H1 (cell line): ENCODE measurements around the gene STARD13. TPM values are rescaled to one million over a fixed set of nuclear protein-coding genes. Genes with fewer than 3 reads are reported as not detected.

Experiments used
- CHD2 ChIP-seq: IDR thresholded peaks from 2 replicates; pipeline ENCODE4 v1.6.1; 2012; ENCODE audit warnings: low read length, improper control_type of control experiment
- CREB1 ChIP-seq: IDR thresholded peaks from 2 replicates; pipeline ENCODE4 v1.6.1; 2012; ENCODE audit warnings: inconsistent platforms
- SUZ12 ChIP-seq: fragments of 200-600 bp; sonication (generic); IDR thresholded peaks from 2 replicates; pipeline ENCODE4 v1.6.1; 2012; ENCODE audit warnings: mild to moderate bottlenecking, inconsistent platforms, low read length, moderate library complexity, mixed read lengths
- polyA plus RNA-seq, 7 experiments: library from polyadenylated mRNA; depleted of rRNA in 3 of 7; stranded (reverse) in 5 of 7; unstranded in 2 of 7; fragments of >200 nt in 5 of 7; fragments of 200-250 nt in 2 of 7; gene quantifications; 1 replicate in 5 of 7; 2 replicates in 1 of 7; 4 replicates in 1 of 7; pipeline versions ENCODE4 v1.2.1 to v1.2.3, GENCODE V29; 2011 to 2013; ENCODE audit warnings: missing spikeins in 2 of 7, mixed read lengths in 2 of 7
- total RNA-seq: library from RNA; stranded (reverse); fragmentation: NEBNext Ultra II Directional; extraction: Animal tissue kit (Norgen Biotek cat#: 25700); gene quantifications from 2 replicates; pipeline ENCODE4 v1.2.1, GENCODE V29; 2021

STARD13 gene
- total and polyA plus RNA-seq, 2 of the 8 experiments (the other 6 are each of a cell fraction or from before 2014, with no cell fraction given): 0.82 to 2.9 TPM

- TF ChIP-seq SUZ12 (no peak), CREB1 (no peak), CHD2 (no peak)
These were observed 50.5 kb downstream of the STARD13 start (continued) for GRCh38 chr13:33235078-33235477.
